Stimulated activated CD4-positive, alpha-beta T cell treated with anti-CD3 and anti-CD28 coated beads, Interleukin-12 subunit alpha, Interleukin-12 subunit beta, amount 100 ng/mL, for 4 hours (primary cell): ENCODE measurements around the gene ICOS.

ENCODE experiments used
- DNase-seq: peaks from one replicate; pipeline ENCODE4 v3.0.0-alpha.2; 2020

The ICOS gene, protein sequence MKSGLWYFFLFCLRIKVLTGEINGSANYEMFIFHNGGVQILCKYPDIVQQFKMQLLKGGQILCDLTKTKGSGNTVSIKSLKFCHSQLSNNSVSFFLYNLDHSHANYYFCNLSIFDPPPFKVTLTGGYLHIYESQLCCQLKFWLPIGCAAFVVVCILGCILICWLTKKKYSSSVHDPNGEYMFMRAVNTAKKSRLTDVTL

DNA sequence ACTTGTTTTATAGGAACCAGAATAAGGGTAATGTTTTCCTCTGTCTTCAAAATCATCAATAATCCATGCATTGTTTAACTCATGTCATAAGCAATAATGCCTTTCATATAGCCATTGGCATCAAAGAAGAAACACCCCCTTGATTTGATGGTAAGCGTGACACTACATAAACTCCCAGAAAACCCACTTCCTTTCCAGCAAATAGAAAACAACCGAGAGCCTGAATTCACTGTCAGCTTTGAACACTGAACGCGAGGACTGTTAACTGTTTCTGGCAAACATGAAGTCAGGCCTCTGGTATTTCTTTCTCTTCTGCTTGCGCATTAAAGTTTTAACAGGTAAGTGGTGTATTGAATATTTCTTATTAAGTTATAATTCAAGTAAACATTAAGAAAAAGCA lies at the start of gene ICOS:
Gene ICOS, plus strand, starts transcription at position 229 of the 400 bp plus-strand sequence. Its CDS starts 52 bp downstream, at position 281.
- DNase-seq = no peak

DNA sequence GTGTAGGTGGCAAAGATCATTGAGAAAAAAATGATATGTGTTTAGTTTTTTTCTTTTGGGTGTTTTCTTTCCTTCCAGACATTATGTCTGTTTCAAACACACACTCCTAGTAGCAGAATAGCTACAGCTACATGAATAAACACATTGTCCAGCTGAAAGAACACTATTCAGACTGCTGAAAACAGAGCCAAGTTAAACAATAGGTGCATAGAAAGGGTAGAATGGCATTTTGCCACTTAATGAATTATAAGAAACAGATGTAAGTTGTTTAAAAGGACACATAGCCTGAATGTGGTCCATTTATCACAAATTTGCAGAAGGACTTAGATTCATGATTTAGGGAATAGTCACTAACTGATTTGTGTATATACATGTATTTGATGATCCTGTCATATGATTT lies 48.9 kb upstream of the ICOS start:
- no peak for DNase-seq

DNA sequence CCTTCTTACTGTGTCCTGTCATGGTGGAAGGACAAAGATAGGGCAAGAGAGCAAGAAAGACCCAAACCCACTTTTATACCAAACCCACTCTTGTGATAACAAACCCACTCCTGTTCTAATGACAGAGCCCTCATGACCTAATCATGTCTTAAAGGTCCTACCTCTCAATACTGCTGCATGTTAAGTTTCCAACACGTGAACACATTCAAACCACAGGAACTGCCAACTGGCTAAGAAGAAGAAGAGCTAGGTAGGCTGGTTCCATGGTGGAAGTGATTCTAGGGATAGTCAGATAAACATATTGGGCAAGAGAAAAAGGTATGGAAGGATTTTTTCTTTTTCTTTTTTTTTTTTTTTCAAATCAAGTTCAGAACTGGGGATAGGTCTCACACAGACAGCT lies 47.0 kb upstream of the ICOS start:
- no peak for DNase-seq

DNA sequence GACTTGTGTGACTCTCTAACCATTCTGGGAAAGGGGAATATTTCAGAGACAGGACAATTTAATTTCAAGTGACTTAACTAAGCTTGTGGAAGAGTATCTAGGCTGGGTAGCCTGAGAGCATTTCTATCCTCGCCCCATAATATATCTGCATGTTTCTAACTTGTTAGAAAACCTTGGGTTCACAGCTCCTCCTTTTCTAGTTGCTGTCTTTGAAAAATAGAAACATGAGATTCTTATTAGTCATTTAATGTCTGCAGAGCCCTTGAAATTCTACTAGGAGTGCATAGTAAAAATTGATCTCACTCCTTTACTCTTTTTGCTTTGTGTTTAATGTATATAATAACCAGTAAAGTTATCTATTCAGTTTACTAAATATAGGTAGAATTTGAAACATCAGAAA lies 46.6 kb upstream of the ICOS start:
- DNase-seq = no peak

DNA sequence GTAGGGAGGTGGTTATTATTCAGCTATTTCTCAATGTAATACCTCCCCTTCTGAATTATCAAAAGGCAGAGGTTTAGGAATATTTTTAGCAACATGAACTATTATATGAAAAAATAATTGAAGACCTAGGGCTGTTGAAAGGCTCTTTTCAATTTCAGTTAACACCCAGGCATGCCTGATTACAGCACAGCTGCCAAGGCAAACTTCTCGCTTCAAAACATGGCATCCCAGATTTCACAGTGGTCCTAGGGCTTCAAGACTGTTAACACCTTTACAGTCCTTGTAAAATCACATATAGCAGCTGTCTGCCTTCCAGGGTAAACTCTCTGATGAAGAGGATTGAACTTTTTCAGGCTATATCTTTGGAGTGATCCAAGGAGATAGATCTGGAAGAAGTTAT lies 45.8 kb upstream of the ICOS start:
- no peak for DNase-seq

DNA sequence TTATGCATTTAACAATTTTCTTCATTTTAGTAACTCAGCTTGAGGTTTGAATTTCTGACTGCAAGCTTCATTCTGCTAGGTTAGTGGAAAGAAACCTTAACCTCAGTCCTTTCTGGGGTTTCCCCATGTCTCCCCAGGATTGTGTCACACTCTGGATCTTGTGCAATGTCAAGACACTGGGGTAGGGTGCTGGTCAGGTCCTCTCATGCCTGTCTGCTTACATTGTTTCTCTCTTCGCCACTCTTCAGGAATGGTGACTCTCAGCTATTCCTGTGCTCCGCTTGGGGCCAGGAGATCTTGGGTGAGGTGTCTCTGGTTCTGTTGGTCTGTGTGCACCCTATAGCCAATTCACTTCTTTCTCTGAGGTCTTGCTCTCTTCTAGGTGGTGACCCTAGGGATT lies 45.1 kb upstream of the ICOS start:
- DNase-seq = no peak

DNA sequence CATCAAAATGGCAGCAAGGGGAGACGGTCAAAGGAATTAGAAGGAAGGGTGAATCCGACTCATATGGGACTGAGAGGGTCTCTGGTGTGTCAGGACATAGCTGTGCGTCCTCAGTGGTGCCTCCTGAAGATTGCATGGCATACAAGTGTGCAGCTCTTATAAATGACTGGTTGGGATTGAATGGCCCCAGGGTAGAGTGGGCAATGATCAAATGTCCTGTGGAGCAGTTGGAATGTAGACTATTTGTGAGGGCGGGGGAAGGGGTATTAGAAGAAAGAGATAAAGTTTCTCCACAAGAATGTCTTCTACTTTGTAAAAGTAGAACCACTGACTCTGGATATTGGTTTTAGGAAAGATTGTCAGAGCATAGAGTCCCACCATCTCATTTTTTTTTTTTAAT lies 44.4 kb upstream of the ICOS start:
- no peak for DNase-seq

DNA sequence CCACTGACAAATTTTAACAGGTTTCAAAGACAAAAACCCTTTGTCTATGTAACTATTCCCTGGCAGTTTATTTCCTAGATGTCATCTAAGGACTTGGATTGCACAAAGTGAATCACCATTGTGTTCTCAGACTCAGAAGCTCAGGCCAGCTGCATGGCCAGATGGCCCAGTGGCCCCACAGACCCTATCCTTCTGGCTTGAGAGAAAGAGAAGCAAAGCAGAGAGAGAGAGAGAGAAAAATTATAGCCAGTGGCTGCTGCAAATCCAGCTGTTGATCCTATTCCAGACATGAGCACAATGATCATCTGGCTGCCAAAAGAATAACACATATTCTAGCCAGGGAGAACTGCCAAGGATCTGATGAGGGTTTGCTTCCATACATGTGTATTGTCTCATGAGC lies 43.2 kb upstream of the ICOS start:
- DNase-seq = no peak

DNA sequence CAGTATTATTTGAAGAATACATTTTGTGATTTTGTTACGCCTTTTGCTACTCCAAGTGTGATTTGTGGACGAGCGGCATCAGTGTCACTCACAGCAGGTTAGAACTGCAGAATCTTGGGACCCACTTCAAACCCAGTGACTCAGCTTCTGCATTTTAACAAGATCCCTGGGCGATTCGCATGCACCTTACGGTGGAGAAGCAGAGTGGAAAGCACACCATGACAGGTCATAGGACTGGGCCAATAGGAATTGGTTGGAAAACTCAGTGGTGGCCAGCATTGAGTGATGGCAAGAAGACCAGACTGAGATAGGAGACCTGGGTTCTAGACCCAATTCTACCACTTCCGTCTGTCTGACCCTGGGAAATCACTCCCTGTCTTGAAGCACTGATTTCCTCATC lies 42.7 kb upstream of the ICOS start:
- DNase-seq = no peak

DNA sequence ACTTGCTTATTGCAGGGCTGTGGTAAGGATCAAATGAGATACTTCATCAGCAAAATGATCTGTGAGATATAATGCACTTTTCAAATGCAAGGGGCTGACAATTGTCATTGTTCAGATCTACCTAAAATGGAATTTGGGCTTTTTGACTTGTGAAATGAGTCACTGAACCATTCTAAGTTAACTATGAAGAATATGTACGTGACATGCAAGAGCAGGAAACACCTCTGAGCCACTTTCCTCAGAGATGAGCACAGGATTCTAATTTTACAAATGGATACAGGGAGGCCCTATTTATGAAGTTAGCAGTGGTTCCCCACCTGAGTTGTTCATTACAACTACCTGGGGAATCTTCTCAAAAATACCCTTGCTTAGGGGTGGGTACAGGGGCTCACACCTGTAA lies 42.3 kb upstream of the ICOS start:
- DNase-seq = no peak

DNA sequence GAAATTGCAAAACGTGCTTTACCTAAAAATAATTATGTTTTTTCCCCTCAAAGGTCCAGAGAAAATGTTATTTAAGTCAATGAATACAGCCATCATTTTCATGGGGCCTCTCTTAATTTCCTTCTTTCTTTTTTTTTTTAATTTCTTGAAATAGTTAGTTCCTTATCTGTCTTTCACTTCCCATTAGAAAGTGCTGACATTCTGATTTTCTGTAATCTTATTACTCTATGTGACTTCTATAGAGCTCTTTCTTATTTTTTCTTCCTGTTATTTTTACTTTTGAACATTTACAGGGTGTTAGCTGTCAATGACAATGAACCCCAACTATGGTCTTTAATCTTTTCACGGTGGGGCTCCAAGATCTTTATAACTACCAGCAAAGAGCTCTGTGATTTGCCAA lies 39.0 kb upstream of the ICOS start:
- no peak for DNase-seq

DNA sequence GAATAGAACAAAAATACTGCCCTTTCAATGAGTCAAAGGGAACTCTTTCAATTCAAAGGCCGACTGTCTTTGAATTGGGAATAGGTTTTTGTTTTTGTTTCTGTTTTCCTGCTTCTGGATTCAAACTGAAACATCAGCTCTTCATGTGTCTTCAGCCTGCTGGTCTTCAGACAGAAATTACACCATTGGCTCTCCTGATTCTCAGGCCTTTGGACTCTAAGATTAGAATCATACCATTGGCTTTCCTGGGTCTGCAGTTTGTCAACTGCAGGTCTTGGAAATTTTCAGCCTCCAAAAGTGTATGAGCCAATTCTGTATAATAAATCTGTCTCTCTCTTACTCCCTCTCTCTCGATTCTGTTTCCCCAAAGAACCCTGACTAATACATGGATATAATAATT lies 37.9 kb upstream of the ICOS start:
- DNase-seq = no peak

DNA sequence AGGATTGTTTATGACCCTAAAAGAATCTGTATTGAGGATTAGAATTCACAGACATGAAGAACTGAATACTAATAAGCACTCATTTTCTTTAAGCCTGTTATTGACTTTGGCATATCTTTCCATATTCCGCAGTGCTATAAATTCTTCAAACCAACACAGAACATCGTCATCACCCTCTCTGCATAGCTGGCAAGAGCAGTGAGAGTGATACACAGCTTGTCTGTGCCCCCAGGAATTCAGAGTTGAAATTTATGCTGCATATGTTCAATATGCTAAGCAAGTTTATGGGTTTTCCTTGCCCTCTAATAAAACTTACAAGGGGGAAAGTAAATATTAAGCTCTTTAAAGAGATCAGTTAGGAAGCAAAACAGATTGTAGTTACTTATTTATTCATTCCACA lies 36.3 kb upstream of the ICOS start:
- no peak for DNase-seq

DNA sequence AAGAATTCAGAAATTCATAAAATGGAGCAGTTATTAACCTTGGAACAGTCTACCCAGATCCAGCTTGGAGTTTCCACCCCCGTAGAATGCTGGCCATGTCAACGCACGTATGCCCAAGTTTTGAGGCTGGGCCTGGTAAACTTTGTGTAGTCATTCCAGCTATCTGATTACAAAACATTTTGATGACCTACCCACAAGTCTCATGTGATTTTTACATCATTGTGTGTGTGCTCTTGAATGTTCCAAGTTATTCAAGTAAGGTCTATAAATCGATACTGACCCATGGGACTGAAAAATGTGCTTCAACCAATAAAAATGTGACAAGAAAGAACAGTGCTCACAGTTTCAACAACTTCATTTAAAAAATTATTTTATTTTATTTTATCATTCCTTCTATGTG lies 32.5 kb upstream of the ICOS start:
- no peak for DNase-seq

DNA sequence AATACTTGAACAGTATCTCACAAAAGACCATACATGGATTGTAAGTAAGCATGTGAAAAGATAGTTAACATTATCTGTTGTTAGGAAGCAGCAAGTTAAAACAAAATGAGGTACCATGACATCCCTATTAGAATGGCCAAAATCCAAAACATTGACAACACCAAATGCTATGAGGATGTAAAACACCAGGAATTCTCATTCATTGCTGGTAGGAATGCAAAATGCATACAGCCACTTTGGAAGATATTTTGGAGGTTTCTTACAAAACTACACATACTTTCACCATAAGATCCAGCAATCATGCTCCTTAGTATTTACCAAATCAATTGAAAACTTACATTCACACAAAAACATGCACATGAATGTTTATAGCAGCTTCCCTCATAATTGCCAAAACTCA lies 30.9 kb upstream of the ICOS start:
- DNase-seq = no peak

DNA sequence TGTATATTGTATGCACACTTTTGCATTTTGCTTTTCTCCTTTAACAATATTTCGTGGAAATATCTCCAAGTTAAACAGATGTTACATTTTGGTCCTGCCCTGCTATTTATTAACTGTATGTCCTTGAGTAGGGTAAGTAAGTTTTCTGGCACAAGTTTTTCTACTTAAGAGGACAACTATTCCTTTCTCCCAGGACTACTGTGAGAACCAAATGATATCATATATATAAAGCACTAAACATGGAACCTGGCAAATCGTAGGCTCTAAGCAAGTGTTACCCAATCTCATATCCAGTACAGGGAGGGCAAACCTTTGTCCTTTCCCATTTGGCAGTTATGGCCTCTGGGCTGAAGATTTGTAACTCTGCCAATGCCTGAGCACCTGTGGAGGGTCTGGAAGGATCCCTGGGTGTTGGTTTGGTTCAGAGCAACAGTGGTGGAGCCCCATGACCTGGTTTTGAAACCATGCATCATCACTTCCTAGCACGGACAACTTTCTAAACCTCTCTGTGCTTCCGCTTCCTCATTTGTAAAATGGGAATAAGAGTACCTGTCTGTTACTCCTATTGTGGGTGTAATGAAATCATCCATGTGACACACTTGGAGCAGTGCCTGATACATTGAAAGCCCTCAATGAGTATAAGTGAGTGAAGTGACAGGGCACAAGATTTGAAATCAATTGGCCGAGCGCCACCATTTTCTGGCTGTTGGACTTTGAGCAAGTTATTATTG lies 28.3 kb upstream of the ICOS start:
- no peak for DNase-seq

DNA sequence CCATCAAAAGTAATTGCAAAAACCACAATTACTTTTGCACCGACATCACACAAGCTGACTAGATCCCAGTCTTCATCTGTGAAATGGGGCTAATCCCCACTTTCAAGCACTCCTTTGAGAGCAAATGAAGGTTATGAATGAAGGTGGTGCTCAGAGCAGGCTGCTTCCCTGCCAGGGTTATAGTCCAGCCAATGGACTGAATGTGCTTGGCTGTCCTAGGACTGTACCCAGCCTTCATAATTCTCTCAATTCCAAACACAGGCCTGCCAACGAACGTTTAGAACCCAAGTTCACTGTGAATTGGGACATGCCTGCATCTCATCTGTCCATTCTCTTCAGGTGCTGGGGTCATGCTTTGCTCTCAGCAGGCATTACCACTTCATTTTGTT lies 27.8 kb upstream of the ICOS start:
- DNase-seq = no peak

DNA sequence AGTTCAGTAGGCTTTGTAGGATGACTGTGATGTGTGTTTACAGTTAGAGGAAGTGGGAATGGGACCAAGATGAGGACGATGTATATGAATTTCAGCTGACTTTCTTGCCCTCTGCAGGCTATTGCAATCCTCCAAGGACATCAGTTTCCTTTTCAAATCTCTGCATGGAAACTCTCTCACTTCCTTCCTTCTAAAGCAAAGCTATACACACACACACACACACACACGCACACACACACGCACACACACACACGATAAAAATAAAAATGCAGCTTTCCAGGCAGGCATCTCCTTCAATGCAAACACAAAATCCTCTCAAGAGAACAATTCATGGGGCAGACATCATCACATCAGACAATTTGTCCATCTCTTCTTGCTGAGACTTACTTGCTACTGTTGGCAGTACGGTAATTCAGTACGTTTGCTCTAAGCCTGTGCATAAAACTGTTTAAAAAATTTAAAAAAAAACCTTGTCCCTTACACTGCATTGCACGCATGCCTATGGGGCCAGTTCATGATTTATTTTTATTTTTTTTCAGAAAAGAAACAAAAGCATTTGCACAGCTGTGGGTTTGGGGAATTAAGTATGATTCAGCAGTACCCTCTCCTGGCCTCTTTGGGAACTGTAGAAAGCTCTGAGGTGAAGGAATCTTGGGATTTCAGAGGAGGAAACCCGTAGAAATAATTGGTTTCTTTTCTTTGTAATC lies 27.1 kb upstream of the ICOS start:
- no peak for DNase-seq

DNA sequence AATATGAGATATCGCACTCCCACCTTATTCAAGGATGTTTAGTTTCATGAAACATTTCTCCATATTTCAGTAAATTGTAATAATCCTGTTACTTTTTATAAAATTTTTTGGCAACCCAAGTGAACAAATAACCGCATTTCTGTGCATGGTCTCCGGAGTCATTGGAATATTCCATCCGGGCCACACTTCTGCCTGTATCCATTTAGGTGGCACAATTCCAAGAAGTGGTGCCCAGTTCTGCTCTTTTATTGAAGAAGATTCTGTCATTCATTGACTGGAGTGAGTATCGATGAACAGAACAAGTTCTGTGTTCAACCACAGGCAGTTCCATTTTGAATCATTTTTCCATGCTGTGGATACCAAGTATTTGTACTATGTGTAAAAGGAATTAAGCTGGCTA lies 26.6 kb upstream of the ICOS start:
- DNase-seq = no peak

DNA sequence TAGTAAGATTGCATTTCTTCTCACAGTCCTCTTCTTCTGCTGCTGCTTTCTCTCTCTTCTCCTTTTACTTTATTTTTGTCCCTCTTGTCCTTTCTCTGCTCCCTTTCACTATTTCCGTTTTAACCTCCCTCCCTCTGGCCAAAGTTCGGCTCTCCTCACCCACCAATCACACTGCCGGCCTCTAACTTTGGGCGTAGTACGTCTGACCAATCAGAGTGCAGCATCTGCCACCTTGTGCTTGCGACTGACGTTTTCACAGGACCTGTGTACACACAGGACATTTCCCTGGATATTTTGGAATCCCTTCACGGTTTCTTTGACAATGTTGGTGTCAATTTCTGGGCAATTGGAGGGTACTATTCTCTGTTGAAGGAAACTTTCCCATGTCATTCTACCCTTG lies 22.6 kb upstream of the ICOS start:
- no peak for DNase-seq

DNA sequence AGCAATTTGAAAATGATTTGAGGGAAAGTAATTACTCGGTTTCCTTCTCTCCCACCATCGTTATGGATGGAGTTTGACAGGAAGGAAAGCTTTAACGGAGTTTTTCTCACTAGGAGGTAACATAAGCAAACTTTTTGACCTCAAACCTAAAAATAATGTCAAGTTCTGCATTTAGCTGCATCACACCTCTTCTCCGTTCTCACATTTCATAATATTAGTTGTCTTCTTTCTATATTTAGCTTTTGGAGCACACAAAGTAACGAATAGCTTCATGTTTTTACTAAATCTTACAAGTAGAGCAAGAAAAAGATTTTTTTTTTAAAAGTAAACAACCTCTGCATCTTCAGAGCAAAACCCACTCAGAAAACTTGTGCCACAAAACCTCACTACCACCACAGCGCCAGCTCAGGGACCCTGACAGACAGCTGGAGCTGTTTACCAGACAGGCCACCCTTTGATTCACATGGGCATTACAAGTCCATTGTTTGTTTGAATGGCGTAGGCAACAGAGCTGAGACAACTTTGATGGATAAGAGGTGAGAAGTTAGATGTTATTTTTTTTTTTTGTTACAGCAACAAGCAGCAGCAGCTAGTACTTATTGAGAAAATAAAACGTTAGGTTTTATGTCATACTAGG lies 21.9 kb upstream of the ICOS start:
- no peak for DNase-seq

DNA sequence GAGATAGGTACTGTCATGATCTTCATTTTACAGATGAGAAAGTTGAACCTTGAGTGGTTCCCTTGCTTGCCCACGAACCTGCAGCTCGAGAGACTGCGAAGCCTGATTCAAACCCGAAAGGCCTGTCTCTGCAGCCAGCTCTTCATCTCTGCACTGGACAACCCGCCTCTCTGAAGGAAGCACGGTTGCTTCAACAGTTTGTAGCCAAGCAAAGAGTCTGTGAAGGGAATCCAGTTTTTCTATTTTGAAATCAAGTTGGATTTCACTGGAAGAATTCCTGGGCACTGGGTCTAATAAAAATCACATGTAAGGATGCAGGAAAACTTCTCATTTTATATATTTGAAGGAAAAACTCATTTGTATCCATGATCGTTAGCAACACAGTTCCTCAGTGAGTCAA lies 21.3 kb upstream of the ICOS start:
- DNase-seq = no peak

DNA sequence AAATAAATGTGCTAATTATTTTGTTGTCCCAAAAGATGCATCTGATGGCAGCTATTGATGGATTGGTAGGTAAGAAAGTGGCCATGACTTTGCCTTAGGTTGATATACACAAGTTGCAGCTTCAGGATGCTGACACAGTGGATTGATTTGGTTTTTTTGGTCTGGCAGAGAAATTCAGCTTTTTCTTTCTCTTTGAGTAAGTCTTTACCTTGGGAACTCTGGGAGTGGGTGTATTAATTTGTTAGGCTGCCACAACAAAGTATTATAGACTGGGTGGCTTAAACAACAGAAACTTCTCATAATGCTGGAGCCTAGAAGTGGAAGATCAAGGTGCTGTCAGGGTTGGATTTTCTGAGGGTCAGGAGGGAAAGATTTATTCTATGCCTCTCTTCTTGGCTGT lies 19.8 kb upstream of the ICOS start:
- no peak for DNase-seq

DNA sequence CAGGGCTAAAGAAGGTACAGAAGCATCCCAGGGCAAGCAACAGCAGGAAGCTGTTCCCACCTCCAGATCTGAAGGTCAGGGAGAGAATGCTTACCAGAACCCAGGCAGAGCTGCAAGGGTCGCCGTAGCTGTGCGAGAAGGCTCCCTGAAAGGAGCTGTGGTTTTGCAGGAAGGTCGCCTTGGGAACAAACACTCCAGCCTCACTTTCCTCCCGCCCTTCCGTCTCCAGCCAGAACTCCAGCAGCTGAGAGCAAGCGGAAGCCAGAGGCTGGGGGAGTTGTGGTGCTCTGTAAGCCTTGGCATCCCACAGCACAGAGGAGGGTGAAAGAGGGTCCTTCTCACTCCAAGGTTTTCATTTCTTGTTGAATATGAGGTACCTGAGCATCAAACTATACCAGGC lies 18.3 kb upstream of the ICOS start:
- DNase-seq = no peak
